22Rv1 (cell line): Measurements from ENCODE around the gene LCN9.
"Not testable (repeated sequence)": the region's sequence is repeated elsewhere in the genome, so short reads cannot be mapped to it uniquely, and the experiment has no call there.

ENCODE experiments used
- H3K27ac ChIP-seq: fragments of 450-650 bp; 2 replicates; pipeline ENCODE4 v1.5.1; 2017
- ZFX ChIP-seq: fragments of 450-650 bp; IDR thresholded peaks from 2 replicates; pipeline ENCODE4 v1.6.1; 2017; ENCODE audit warnings: antibody characterized with exemption, borderline replicate concordance
- TF ChIP-seq, protein P1 (sequence below): fragments of 450-650 bp; IDR thresholded peaks from 2 replicates; pipeline ENCODE4 v1.5.1; 2017; ENCODE audit warnings: mild to moderate bottlenecking

LCN9 gene

DNA sequence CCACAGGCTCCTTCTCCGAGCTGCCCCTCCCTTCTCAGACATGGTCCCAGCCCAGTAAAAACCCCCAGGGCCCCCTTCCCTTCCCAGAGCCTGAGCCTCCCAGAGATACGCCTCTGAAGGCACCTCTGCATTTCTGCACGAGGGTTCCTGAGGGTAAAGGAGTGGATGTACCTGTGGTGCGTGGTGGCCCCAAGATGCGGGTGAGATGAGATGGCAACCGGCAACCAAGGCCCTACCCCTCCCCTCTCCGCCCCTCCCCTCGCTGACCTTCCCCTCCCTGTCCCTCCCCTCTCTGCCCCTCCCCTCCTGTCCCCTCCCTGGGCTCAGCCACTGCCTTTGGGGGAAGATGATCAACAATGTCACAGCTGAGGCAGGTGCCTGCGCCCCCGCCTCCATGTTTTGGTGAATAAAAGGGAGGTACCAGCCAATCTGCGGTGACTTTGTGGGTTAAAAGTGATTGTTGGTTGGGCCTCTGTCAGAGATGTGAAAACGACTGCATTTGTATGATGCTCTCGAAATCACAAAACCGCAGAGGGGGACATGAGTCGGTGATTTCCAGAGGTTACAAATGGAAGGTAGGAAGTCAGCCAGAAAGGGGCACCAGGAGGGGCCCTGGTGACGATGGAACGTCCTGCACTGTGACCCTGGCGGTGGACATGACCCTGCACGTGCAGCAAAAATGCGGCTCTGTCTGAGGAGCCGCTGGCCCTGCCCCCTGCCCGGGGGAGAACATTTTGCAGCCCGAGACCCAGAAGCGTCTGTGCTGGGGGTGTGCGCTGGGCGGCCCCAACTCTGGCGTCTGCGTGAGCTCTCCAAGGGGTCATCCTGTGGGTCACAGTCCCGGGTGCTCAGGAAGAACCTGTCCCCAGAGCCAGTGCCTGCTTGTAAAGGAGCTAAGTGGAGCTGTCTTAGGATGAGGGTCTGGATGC is 3.7 kb downstream of the LCN9 start:
- no peak overlapping the region for H3K27ac ChIP-seq
- TF ChIP-seq, protein P1, sequence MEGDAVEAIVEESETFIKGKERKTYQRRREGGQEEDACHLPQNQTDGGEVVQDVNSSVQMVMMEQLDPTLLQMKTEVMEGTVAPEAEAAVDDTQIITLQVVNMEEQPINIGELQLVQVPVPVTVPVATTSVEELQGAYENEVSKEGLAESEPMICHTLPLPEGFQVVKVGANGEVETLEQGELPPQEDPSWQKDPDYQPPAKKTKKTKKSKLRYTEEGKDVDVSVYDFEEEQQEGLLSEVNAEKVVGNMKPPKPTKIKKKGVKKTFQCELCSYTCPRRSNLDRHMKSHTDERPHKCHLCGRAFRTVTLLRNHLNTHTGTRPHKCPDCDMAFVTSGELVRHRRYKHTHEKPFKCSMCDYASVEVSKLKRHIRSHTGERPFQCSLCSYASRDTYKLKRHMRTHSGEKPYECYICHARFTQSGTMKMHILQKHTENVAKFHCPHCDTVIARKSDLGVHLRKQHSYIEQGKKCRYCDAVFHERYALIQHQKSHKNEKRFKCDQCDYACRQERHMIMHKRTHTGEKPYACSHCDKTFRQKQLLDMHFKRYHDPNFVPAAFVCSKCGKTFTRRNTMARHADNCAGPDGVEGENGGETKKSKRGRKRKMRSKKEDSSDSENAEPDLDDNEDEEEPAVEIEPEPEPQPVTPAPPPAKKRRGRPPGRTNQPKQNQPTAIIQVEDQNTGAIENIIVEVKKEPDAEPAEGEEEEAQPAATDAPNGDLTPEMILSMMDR = no peak

DNA sequence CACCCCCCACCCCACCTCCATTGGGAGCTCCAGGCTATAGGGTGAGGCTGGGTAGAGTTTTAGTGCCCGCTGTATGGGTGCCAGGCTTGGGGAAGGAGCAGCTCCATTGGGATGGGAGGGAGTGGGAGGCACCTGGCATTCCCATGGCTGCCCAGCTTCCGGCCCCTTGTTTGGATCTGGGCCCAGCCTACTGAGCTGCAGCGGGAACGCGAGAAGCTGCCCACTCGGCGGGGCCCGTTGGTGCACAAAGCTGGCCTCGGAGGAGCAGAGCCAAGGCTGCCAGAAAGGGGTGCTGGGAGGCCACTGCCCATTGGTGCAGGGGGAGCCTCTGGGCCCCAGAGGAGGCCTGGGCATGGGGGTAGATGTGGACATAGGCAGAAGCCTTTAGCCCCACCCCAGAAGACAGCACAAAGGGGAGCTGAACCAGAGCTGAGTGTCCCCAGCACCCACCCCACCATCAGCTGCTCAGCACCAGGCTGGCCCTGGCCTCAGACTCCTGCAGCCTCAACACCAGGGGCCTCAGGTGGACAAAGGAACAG is 4.4 kb downstream of the LCN9 start:
- no peak overlapping the region for H3K27ac ChIP-seq
- TF ChIP-seq, protein P1 = no peak
- no peak for TF ChIP-seq ZFX

DNA sequence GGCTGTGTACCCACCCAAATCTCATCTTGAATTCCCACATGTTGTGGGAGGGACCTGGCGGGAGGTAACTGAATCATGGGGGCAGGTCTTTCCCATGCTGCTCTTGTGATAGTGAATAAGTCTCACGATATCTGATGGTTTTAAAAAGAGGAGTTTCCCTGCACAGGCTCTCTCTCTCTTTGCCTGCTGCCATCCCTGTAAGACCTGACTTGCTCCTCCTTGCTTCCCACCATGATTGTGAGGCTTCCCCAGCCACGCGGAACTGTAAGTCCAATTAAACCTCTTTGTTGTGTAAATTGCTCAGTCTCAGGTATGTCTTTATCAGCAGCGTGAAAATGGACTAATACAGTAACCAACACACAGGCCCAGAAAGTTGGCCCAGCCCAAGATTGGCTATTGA is 5.9 kb downstream of the LCN9 start:
- not testable (repeated sequence) for H3K27ac ChIP-seq

DNA sequence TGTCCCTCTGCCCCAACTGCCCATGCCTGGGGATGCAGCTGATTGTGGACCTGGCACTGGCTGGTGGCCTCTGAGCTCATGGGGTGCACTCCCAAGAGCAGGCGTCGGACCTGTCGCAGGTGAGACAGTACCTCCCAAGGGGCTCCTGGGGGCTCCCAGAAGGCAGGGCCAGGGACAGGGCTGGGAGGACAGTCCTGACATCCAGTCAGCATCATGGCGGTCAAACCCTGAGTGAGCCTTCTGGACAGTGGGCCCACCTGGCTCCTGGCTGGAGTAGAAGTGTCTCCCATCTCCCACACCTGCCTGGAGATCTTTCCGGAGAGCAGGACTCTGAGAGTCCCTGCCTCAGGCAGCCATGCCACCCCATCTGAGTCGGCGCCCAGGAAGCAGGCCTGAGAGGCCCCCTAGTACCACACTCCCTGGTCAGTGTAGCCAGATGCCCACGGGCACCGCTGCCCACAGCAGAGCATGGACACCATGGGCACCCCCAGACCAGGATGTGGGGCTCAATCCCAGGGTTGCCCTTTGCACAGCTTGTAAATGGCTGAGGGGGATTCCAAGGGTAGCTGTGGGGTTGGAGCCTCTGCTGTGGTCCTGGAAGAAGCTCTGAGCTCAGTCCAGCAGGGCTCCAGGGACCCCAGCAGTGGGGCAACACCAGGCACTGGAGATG is 6.6 kb downstream of the LCN9 start:
- TF ChIP-seq, protein P1 = no peak
- TF ChIP-seq ZFX = no peak
- H3K27ac ChIP-seq = no peak overlapping the region

DNA sequence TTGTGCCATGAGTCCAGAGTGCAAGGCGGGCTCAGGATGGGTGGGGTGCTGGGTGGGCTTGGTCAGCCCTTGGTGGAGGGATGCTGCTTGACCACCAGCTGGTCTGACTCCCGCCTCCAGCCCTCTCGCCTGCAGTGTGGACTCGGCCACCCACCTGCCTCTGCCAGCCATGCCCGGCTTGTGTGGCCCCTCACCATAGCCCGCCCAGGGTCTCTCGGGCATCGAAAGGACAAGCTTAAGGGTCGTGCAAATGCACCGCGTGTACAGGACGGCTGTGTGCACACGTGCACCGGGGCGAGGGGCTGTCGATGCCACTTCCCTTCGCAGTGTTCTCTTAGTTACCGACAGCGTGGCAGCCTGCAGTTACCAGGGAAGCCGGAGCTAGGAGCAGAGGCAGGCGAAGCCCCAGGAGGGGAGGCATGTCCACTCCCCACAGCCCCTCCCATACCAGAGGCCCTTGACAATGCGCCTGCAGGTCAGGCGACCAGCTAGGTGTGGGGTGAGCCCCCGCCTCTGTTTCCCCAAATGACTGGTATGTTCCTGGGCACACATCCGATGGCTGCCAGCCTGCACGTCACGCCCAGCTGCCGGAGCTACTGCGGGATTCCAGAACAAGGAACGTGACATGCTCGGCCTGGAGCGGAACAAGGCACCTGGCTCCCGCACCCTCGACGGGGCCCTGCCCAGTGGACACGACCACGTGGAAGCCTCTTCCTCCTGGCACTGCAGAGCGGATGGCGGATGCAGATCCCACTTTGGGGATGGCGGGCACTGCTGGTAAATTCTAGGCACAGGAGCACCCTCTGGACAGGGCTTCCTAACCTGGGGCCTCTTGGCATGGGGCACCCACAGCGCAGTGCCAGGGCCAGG is 7.8 kb downstream of the LCN9 start:
- TF ChIP-seq, protein P1 = no peak
- no peak overlapping the region for H3K27ac ChIP-seq

DNA sequence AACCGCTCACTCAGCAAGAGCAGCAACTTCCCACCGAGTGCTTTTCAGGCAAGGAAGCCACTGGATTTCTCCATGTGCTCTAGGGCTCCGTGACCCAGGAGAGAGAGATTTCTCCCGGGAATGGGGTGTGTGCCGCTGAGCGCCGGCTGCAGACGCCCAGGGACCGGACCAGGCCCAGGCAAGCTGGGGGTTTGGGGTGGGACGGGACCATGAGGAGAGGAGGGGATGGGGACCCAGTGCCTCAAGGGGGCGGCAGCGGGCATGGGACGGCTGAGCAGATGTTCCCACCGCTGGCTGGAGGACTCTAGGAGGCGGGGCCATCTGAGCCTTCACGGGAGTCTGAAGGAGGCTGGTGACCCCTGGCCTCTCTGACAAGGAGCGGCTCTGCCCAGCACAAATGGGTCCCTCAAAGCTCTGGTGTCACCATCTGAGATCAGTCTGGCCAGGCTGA is 8.5 kb downstream of the LCN9 start:
- TF ChIP-seq ZFX = no peak
- TF ChIP-seq, protein P1 = 0 out of 2 replicates have a peak, but pooled peaks have one; percentile 19
- H3K27ac ChIP-seq = no peak overlapping the region

DNA sequence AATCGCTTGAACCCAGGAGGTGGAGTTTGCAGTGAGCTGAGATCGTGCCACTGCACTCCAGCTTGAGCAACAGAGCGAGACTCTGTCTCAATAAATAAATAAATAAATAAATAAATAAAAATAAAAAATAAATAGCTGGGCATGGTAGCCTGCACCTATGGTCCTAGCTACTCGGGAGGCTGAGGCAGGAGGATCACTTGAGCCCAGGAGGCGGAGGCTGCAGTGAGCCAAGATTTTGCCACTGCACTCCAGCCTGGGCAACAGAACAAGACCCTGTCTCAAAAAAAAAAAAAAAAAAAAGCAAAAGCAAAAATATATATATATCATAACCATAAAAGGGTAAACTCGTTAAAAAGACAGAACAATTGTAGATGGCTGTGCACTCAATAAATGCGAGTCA is 9.7 kb downstream of the LCN9 start:
- H3K27ac ChIP-seq = not testable (repeated sequence)
